SIG-M5 treated with dmso at 0.1 percent for 504 hours (cell line): ENCODE measurements around the gene FADS3.

ENCODE experiments used
- DNase-seq: peaks from one replicate; lab custom pipeline; 2025; ENCODE audit not compliant: unreplicated experiment; lab: John Stamatoyannopoulos, UW

FADS3 gene

GRCh38 chr11:61914471-61915171 lies 23.3 kb upstream of the FADS3 start:
- no peak for DNase-seq

GRCh38 chr11:61913699-61914395 lies 22.5 kb upstream of the FADS3 start:
- DNase-seq = no peak

- DNase-seq = no peak
Observed at GRCh38 chr11:61912991-61913698, 21.8 kb upstream of the FADS3 start.

- peak; percentile 84 for DNase-seq
Observed at GRCh38 chr11:61912530-61912898, 21.2 kb upstream of the FADS3 start.

GRCh38 chr11:61911701-61912529 lies 20.6 kb upstream of the FADS3 start:
- no peak for DNase-seq

GRCh38 chr11:61911128-61911700 lies 19.9 kb upstream of the FADS3 start:
- DNase-seq = no peak

GRCh38 chr11:61910187-61911127 lies 19.1 kb upstream of the FADS3 start:
- DNase-seq = no peak

- DNase-seq = no peak
Observed at GRCh38 chr11:61908730-61909316, 17.5 kb upstream of the FADS3 start.

- no peak for DNase-seq
Observed at GRCh38 chr11:61907871-61908729, 16.8 kb upstream of the FADS3 start.

- DNase-seq = no peak
Observed at GRCh38 chr11:61907282-61907681, 15.9 kb upstream of the FADS3 start.

GRCh38 chr11:61906522-61906909 lies 15.2 kb upstream of the FADS3 start:
- no peak for DNase-seq

GRCh38 chr11:61905801-61906521 lies 14.6 kb upstream of the FADS3 start:
- DNase-seq = no peak

GRCh38 chr11:61905067-61905696 lies 13.8 kb upstream of the FADS3 start:
- DNase-seq = no peak

- no peak for DNase-seq
Observed at GRCh38 chr11:61904539-61905048, 13.2 kb upstream of the FADS3 start.

- no peak for DNase-seq
Observed at GRCh38 chr11:61903845-61904244, 12.5 kb upstream of the FADS3 start.

GRCh38 chr11:61902313-61902712 lies 11.0 kb upstream of the FADS3 start:
- no peak for DNase-seq

- DNase-seq = no peak
Observed at GRCh38 chr11:61901397-61901796, 10.1 kb upstream of the FADS3 start.
